ENCODE measurements around the gene LPCAT3.
"Not testable (repeated sequence)": the region's sequence is repeated elsewhere in the genome, so short reads cannot be mapped to it uniquely, and the experiment has no call there.

LPCAT3 gene

GRCh38 chr12:7018350-7019042 is at the start of gene LPCAT3:
LPCAT3 (minus strand) TSS chr12:7018476; CDS start chr12:7018424, 52 bp downstream.
- DNase-seq: peak; percentile 96

- DNase-seq: no peak
These were observed 48.8 kb upstream of the LPCAT3 start for GRCh38 chr12:7067096-7067495.

- no peak for DNase-seq
These were observed 48.3 kb upstream of the LPCAT3 start for GRCh38 chr12:7066596-7066995.

GRCh38 chr12:7065073-7065623 is 46.9 kb upstream of the LPCAT3 start:
- DNase-seq: no peak

GRCh38 chr12:7064516-7064915 is 46.2 kb upstream of the LPCAT3 start:
- DNase-seq: no peak

GRCh38 chr12:7061596-7061995 is 43.3 kb upstream of the LPCAT3 start:
- no peak for DNase-seq

GRCh38 chr12:7061138-7061537 is 42.9 kb upstream of the LPCAT3 start:
- no peak for DNase-seq

- DNase-seq: no peak
These were observed 42.2 kb upstream of the LPCAT3 start, which contains the start of gene C1S for GRCh38 chr12:7060353-7060954. C1S (plus strand) TSS chr12:7060718; CDS start chr12:7061913, 1,195 bp downstream.

GRCh38 chr12:7059780-7060179 is 41.5 kb upstream of the LPCAT3 start:
- DNase-seq: no peak

- DNase-seq: no peak
These were observed 40.6 kb upstream of the LPCAT3 start for GRCh38 chr12:7058850-7059395.

GRCh38 chr12:7058163-7058845 is 40.0 kb upstream of the LPCAT3 start:
- DNase-seq: no peak

GRCh38 chr12:7055736-7056135 is 37.5 kb upstream of the LPCAT3 start:
- not testable (repeated sequence) for DNase-seq

- DNase-seq: no peak
These were observed 36.6 kb upstream of the LPCAT3 start for GRCh38 chr12:7054925-7055324.

GRCh38 chr12:7049973-7050372 is 31.7 kb upstream of the LPCAT3 start:
- DNase-seq: not testable (repeated sequence)

- DNase-seq: not testable (repeated sequence)
These were observed 31.2 kb upstream of the LPCAT3 start for GRCh38 chr12:7049445-7049951.

- no peak for DNase-seq
These were observed 29.0 kb upstream of the LPCAT3 start for GRCh38 chr12:7047306-7047705.

- no peak for DNase-seq
These were observed 28.3 kb upstream of the LPCAT3 start for GRCh38 chr12:7046383-7047105.

GRCh38 chr12:7045913-7046312 is 27.6 kb upstream of the LPCAT3 start:
- DNase-seq: no peak

GRCh38 chr12:7042842-7043241 is 24.6 kb upstream of the LPCAT3 start:
- DNase-seq: no peak

- no peak for DNase-seq
These were observed 21.1 kb upstream of the LPCAT3 start for GRCh38 chr12:7039403-7039802.

- DNase-seq: no peak
These were observed 20.3 kb upstream of the LPCAT3 start for GRCh38 chr12:7038591-7038990.

GRCh38 chr12:7037411-7037810 is 19.1 kb upstream of the LPCAT3 start:
- not testable (repeated sequence) for DNase-seq
